GM04503 (cell line): ENCODE data around the gene NR2F1-AS1.

Source experiments
- DNase-seq: peaks from one replicate; pipeline ENCODE4 v3.0.0-alpha.2; 2012; ENCODE audit warnings: low read depth

The NR2F1-AS1 gene

GRCh38 chr5:93589152-93589828 is 8.3 kb upstream of the NR2F1-AS1 start:
- no peak for DNase-seq

- DNase-seq, result no peak
Measured at GRCh38 chr5:93588352-93589151, 7.5 kb upstream of the NR2F1-AS1 start.

GRCh38 chr5:93587597-93588351 is 6.8 kb upstream of the NR2F1-AS1 start:
- DNase-seq, result no peak

DNA sequence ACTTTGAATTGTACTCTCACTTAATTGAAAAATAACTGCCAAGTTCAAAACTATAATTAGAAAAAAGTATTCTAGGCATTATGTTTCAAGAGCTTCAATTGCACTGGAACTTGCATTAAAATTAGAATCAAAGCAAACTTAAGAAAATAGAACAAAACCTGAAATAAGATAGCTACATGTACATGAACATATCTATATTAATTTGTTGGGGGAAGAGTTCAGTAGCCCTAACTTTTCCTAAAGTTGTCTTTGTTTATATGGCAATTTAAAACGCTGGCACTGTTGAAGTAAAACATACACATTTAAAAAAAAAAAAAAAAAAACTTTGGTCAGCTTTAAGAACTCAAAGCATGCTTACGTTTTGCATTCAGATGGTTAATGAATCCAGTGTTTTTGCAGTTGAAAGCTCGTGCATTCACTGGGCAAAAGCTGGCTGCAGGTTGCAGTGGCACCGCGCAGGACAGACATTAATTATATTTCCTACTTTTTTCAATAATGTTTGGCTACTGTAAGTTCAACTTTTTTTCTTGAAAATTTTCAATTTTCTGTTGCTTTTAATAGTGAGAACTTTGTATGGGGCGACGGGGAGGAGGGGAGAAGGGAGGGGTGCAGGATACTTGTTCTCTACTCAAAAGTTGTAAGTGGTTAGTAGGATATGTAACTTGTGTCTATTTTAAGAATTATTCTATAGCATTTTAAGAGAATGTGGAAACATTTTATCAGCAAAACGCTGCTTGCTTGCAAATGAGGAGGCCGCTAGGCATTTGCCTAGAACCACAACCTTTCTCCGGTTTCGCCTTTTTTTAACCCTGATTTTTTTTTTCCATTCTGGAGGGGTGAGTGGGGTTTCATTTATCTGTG is 5.9 kb upstream of the NR2F1-AS1 start:
- DNase-seq, result no peak

DNA sequence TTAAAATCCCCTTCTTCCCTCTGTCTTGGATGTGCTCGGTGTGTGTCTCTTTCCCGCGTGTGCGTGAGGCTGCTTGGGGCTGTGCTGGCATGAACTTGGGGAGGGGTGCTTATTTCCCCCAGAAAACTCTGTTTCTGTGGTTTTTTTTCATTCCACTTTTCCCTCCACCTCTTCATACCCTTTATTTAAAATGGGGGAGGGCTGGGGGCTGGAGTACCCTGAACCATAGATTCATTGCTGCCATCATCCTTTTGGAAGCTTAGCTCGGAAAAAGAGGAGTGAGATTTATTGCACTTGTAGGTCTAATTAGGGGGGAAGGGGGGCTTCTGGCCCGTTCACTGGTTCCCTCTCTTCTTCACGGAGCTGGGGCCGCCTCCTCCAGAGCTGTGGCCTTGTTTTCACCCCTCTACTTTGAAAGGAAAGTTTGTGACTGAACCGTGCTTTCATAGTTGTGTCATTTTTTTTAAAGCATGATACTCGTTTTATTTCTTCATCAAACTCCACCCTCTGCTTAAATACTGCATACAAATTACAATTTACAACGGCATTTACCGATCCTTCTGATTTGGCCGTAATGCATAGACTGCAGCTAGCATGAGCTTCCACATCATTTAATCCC is 4.9 kb upstream of the NR2F1-AS1 start:
- DNase-seq, result no peak

GRCh38 chr5:93585041-93585766 is 4.2 kb upstream of the NR2F1-AS1 start:
- DNase-seq, result no peak

GRCh38 chr5:93584596-93585040 is 3.6 kb upstream of the NR2F1-AS1 start:
- no peak for DNase-seq

DNA sequence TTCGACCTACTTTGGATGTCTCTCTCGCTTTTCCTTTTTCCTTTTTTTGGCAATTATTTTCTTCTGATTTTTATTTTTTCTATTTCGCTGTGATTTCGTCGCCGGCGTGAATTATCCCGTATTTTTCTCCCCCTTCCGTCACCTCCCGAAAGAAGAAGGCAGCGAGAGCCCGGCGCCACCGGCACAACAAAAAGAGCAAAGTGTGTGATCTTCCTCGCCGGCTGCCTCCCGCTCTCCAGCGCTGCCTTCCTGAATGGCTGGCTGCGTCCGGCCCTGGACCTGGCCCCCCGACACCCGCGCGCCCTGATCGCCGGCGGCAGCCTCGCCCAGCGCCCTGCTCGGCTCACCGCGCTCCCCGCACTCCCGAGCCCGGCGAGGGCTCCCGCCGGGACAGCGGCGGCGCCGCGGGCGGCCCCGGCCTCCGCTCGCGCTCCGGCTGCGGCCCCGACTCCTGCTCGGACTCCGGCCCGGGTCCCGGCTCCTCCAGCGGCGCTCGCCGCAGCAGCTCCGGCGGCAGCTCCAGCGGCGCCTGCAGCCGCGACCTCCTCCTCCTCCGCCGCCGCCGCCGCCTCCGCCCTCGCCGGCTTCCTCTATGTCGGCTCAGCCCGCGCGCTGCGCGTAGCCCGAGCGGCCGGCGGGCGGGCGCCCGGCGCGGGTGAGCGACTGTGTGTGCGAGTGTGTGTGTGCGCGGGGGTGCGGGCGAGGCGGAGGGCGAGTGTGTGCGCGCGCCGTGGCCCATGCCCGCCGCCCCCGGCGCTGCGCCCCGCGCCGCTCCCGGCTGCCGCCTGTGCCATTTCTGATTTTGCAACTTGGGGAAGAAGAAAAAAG is 3.0 kb upstream of the NR2F1-AS1 start:
- DNase-seq, result no peak

GRCh38 chr5:93583439-93583767 is 2.4 kb upstream of the NR2F1-AS1 start:
- DNase-seq, result no peak

- peak; percentile 84 for DNase-seq
Measured at GRCh38 chr5:93582677-93583438, 1.8 kb upstream of the NR2F1-AS1 start, which contains the start of gene NR2F1. Gene NR2F1 (plus strand): TSS chr5:93583222. CDS start chr5:93585024, 1,802 bp downstream.

- no peak for DNase-seq
Measured at GRCh38 chr5:93582167-93582462, 1.1 kb upstream of the NR2F1-AS1 start.

DNA sequence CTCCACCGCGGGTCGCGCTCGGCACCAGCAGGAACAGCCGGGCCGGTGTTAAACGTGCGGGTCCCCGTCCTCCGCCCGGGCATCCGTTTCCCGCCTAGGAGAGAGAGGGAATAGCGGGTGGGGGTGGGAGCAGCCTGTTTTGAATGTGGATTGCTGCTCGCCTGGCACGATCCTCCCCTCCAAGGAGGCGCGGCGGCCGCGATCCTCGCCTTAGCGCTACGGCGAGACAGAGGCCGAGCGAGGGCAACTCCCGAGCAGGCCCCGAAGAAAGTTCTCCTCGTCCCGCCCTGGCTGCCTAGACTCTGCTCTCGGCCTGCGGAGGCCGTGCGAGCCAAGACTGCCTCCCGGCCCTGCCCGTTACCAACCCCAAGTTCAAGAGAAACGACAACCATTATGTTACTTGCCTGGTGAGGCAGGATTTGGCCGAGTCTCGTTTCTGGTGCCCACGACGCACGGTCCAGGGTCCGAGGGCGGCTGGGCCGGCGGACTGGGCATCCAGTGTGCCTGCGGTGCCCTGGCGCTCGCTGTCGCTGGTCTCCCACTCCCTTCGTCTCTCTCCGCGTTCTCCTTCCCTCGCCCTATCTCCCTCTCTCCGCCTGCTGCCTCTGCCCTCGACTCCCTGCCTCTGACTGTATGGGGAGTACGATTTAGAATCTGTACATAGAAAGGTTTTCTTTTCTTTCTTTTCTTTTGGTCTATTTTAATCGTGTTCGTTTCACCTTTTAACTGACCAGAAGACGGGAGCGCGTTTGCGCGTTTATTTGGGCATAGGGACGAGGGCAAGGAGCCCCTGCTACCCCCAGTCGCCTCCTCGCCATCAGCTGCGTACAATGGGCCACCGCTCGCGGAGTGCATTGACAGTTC is 724 bp downstream of the NR2F1-AS1 start:
- no peak for DNase-seq

- DNase-seq, result no peak
Measured at GRCh38 chr5:93579692-93580062, 1.3 kb downstream of the NR2F1-AS1 start.

GRCh38 chr5:93578813-93579691 is 2.0 kb downstream of the NR2F1-AS1 start:
- DNase-seq, result no peak

DNA sequence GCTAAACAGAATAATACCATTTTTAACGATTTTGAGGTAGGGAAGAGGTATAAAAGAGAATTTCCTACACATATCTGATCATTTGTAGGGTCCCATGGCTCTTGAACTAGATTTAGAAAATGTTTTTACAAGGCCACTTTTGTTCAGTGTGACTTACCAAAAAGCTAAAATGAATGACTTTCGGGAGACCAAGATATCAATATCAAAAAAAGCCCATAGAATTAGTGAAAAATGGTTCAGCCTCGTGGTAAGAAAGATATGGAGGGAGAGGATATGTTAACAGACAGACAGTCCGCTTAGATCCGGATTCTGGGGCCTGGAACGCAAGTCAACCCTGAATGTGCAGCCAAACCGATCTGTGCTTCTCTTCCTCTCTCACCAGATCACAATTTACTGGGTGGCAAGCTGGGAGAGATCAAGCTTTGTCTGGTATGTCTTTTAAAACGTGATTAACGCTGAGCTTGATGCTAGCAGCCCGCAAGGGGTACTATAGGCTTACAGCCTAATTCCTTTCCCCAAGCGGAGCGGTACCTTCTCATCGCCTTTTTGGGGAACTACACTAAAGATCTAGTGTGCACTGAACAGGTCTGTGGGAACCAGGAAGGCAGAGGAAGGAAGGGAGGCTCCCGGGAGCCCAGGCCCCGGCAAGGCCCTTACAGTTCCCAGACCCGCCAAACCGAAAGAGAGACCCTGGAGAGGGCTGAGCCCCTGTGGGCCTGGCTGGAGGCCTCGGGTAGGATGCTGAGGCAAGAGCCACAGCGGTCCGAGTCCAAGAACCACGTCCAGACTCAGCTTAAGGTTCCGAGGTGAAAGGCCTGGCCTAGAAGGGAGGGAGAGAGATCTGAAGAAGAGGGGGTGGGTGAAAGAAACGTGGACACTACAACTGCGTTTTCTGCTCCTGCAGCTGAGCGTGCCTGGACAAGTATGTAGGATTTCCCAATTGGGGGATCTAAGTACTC is 2.9 kb downstream of the NR2F1-AS1 start:
- no peak for DNase-seq
